Measurements from ENCODE around the gene GIGYF1.
A peak's percentile ranks its signal among the peaks of the same experiment; 100 is the strongest.

GIGYF1 gene

DNA sequence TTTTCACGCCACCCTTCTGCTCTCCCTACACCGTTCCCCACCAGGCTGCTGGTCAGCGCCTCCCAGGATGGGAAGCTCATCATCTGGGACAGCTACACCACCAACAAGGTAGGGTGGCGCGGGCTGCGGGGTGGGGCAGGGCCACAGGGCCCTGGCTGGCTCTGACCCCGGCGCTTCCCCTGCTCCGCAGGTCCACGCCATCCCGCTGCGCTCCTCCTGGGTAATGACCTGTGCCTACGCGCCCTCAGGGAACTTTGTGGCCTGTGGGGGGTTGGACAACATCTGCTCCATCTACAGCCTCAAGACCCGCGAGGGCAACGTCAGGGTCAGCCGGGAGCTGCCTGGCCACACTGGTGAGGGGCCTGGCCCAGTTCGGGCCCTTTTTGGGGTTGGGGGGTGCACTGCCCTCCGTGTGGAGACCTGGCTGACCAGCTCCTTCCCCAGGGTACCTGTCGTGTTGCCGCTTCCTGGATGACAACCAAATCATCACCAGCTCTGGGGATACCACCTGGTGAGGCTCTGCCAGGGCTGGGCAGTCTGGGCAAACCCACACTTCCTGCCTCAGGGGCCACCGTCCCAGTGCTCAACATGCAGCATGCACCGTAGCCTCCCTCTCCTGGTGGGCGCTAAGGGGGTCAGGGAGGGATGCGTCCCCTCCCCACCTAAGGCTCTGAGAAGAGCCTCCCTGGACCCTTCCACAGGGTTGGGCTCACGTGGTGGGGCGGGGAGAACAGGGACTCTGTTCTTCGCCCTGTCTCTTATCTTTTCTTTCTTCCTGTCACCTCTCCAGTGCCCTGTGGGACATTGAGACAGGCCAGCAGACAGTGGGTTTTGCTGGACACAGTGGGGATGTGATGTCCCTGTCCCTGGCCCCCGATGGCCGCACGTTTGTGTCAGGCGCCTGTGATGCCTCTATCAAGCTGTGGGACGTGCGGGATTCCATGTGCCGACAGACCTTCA is 16.5 kb downstream of the GIGYF1 start:
- Histone ChIP-seq H3K4me2 (ENCODE audit: low read length) (no peak overlapping the region), H3K4ac (ENCODE audit: low read depth, low read length) (no peak overlapping the region), H3K18ac (ENCODE audit: low read length) (no peak overlapping the region), H3K79me1 (ENCODE audit: low read length) (peaks cover 5% of the 10 kb centered on the region), H3K27ac (ENCODE audit: low read depth, low read length) (no peak overlapping the region), H4K8ac (ENCODE audit: low read depth, low read length) (no peak overlapping the region), H3K23ac (ENCODE audit: low read length) (no peak overlapping the region), H2BK120ac (ENCODE audit: low read depth, low read length) (no peak overlapping the region), H3K27me3 (ENCODE audit: insufficient read depth, low read length, poor library complexity) (no peaks in the 10 kb centered on the region), H4K5ac (ENCODE audit: low read length) (no peak overlapping the region), H2BK5ac (ENCODE audit: low read length) (no peak overlapping the region), H3K79me2 (ENCODE audit: control insufficient read depth, insufficient read depth, low read length) (peaks cover 4% of the 10 kb centered on the region), H3K56ac (ENCODE audit: low read length) (no peak overlapping the region), H3K4me1 (ENCODE audit: control insufficient read depth, low read depth, low read length) (no peaks in the 10 kb centered on the region), H2BK15ac (replicated peaks; ENCODE audit: low read depth) (no peak overlapping the region), H3K9ac (ENCODE audit: low read length) (no peak overlapping the region), H2AK5ac (ENCODE audit: low read length) (no peak overlapping the region), H3K36me3 (ENCODE audit: control insufficient read depth, insufficient read depth, low read length) (peaks cover 9% of the 10 kb centered on the region), H3K4me3 (ENCODE audit: low read length) (no peak overlapping the region)
- no CpG with 5 or more reads among the region's 36 CpGs for WGBS (ENCODE audit: extremely low coverage, insufficient coverage, low lambda C conversion rate)
- DNase-seq: no peak

- Histone ChIP-seq H3K79me2 (ENCODE audit: control insufficient read depth, insufficient read depth, low read length) (peaks cover 4% of the 10 kb centered on the region), H3K4me1 (ENCODE audit: control insufficient read depth, low read depth, low read length) (no peaks in the 10 kb centered on the region), H3K23ac (ENCODE audit: low read length) (no peak overlapping the region), H3K4ac (ENCODE audit: low read depth, low read length) (no peak overlapping the region), H2BK120ac (ENCODE audit: low read depth, low read length) (no peak overlapping the region), H3K27ac (ENCODE audit: low read depth, low read length) (no peak overlapping the region), H2BK15ac (replicated peaks; ENCODE audit: low read depth) (no peak overlapping the region), H3K27me3 (ENCODE audit: insufficient read depth, low read length, poor library complexity) (no peaks in the 10 kb centered on the region), H3K4me3 (ENCODE audit: low read length) (no peak overlapping the region), H2BK5ac (ENCODE audit: low read length) (no peak overlapping the region), H4K8ac (ENCODE audit: low read depth, low read length) (no peak overlapping the region), H2AK5ac (ENCODE audit: low read length) (no peak overlapping the region), H3K79me1 (ENCODE audit: low read length) (peaks cover 5% of the 10 kb centered on the region), H3K18ac (ENCODE audit: low read length) (no peak overlapping the region), H3K56ac (ENCODE audit: low read length) (no peak overlapping the region), H4K5ac (ENCODE audit: low read length) (no peak overlapping the region), H3K4me2 (ENCODE audit: low read length) (no peak overlapping the region), H3K36me3 (ENCODE audit: control insufficient read depth, insufficient read depth, low read length) (peaks cover 9% of the 10 kb centered on the region), H3K9ac (ENCODE audit: low read length) (no peak overlapping the region)
- DNase-seq: no peak
- no CpG with 5 or more reads among the region's 23 CpGs for WGBS (ENCODE audit: extremely low coverage, insufficient coverage, low lambda C conversion rate)
Observed at GRCh38 chr7:100676501-100677306, 17.3 kb downstream of the GIGYF1 start.

DNA sequence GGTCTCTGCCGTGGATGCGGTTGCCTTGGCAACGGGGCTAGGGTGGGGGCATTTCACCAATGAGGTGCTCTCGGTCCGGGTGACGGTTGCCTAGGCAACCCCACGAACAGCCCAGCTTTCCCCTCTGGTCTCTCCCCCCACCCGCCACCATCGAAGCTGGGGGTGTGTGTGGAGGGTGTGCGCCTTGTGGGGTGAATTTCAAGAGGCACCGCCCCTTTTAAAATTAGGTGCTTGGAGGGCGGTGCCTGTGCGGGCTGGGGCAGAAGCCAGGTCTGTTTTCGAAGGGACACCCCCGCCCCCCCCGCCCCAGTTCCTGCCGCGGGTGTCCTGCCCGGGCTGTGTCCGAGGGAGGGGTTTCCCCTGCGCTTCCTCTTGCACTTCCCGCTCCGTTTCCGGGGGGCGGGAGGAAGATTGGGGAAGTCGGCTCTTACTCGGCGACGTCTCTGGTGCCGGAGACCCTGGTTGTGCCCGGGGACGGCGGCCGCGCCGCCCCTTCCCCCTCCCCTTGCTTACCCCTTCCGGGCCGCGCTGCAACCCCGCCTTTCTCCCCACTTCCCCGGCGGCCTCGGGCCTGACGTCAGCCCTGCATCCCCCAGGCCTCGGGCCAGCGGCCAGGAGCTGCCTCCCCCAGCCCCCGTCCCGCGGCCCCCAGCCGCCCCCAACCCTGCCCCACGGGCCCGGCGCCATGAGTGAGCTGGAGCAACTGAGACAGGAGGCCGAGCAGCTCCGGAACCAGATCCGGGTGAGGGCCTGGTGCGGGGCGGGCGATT is 18.3 kb downstream of the GIGYF1 start:
- Histone ChIP-seq H4K5ac (ENCODE audit: low read length) (no peak overlapping the region), H3K18ac (ENCODE audit: low read length) (peak overlapping the region; percentile 16), H3K4ac (ENCODE audit: low read depth, low read length) (peak overlapping the region; percentile 64), H3K36me3 (ENCODE audit: control insufficient read depth, insufficient read depth, low read length) (peaks cover 9% of the 10 kb centered on the region), H3K79me2 (ENCODE audit: control insufficient read depth, insufficient read depth, low read length) (peaks cover 4% of the 10 kb centered on the region), H2AK5ac (ENCODE audit: low read length) (no peak overlapping the region), H3K23ac (ENCODE audit: low read length) (no peak overlapping the region), H2BK5ac (ENCODE audit: low read length) (no peak overlapping the region), H3K4me1 (ENCODE audit: control insufficient read depth, low read depth, low read length) (no peaks in the 10 kb centered on the region), H3K9ac (ENCODE audit: low read length) (peak overlapping the region; percentile 46), H4K8ac (ENCODE audit: low read depth, low read length) (no peak overlapping the region), H2BK120ac (ENCODE audit: low read depth, low read length) (no peak overlapping the region), H3K4me2 (ENCODE audit: low read length) (peak overlapping the region; percentile 38), H3K56ac (ENCODE audit: low read length) (peak overlapping the region; percentile 18), H3K4me3 (ENCODE audit: low read length) (peak overlapping the region; percentile 56), H3K27ac (ENCODE audit: low read depth, low read length) (no peak overlapping the region), H2BK15ac (replicated peaks; ENCODE audit: low read depth) (no peak overlapping the region), H3K79me1 (ENCODE audit: low read length) (peaks cover 5% of the 10 kb centered on the region), H3K27me3 (ENCODE audit: insufficient read depth, low read length, poor library complexity) (no peaks in the 10 kb centered on the region)
- WGBS (ENCODE audit: extremely low coverage, insufficient coverage, low lambda C conversion rate): no CpG with 5 or more reads among the region's 59 CpGs
- peak; percentile 78 for DNase-seq

DNA sequence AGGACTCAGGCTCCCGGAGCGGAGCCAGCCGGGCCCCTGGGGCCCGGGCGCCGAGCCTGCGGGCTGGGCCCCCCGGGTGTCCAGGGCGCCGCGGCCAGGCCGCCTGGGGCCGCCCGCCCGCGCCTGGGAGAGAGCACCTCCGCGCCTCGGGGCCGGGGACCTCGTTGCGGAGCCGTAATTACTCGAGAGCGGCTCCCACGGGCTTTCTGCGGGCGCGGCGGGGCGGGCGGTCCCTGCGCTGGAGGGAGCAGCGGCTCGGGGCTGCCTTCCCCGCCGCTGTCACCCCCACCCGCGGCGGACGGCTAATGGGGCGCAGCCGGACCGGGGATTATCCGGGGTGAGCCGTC is 19.0 kb downstream of the GIGYF1 start:
- H3K27me3 ChIP-seq (ENCODE audit: insufficient read depth, low read length, poor library complexity): no peaks in the 10 kb centered on the region
- H3K9ac ChIP-seq (ENCODE audit: low read length): peak overlapping the region; percentile 90
- peaks cover 5% of the 10 kb centered on the region for H3K79me1 ChIP-seq (ENCODE audit: low read length)
- H3K4me3 ChIP-seq (ENCODE audit: low read length): peak overlapping the region; percentile 74
- no peak overlapping the region for H2BK5ac ChIP-seq (ENCODE audit: low read length)
- H3K27ac ChIP-seq (ENCODE audit: low read depth, low read length): no peak overlapping the region
- H3K4me1 ChIP-seq (ENCODE audit: control insufficient read depth, low read depth, low read length): no peaks in the 10 kb centered on the region
- H4K8ac ChIP-seq (ENCODE audit: low read depth, low read length): no peak overlapping the region
- peaks cover 4% of the 10 kb centered on the region for H3K36me3 ChIP-seq (ENCODE audit: control insufficient read depth, insufficient read depth, low read length)
- peak overlapping the region; percentile 94 for H3K56ac ChIP-seq (ENCODE audit: low read length)
- H2BK120ac ChIP-seq (ENCODE audit: low read depth, low read length): no peak overlapping the region
- no peak overlapping the region for H3K4ac ChIP-seq (ENCODE audit: low read depth, low read length)
- H3K18ac ChIP-seq (ENCODE audit: low read length): no peak overlapping the region
- no peak overlapping the region for H2AK5ac ChIP-seq (ENCODE audit: low read length)
- peak overlapping the region; percentile 97 for H3K4me2 ChIP-seq (ENCODE audit: low read length)
- no peak overlapping the region for H4K5ac ChIP-seq (ENCODE audit: low read length)
- no peak overlapping the region for H2BK15ac ChIP-seq (replicated peaks; ENCODE audit: low read depth)
- DNase-seq: no peak
- peaks cover 4% of the 10 kb centered on the region for H3K79me2 ChIP-seq (ENCODE audit: control insufficient read depth, insufficient read depth, low read length)
- WGBS (ENCODE audit: extremely low coverage, insufficient coverage, low lambda C conversion rate): no CpG with 5 or more reads among the region's 46 CpGs
- no peak overlapping the region for H3K23ac ChIP-seq (ENCODE audit: low read length)

- Histone ChIP-seq H2BK5ac (ENCODE audit: low read length) (no peak overlapping the region), H3K27ac (ENCODE audit: low read depth, low read length) (no peak overlapping the region), H3K56ac (ENCODE audit: low read length) (peak overlapping the region; percentile 94), H3K4me1 (ENCODE audit: control insufficient read depth, low read depth, low read length) (no peaks in the 10 kb centered on the region), H2BK15ac (replicated peaks; ENCODE audit: low read depth) (no peak overlapping the region), H4K8ac (ENCODE audit: low read depth, low read length) (no peak overlapping the region), H3K4me3 (ENCODE audit: low read length) (peak overlapping the region; percentile 74), H3K4ac (ENCODE audit: low read depth, low read length) (peak overlapping the region; percentile 95), H3K27me3 (ENCODE audit: insufficient read depth, low read length, poor library complexity) (no peaks in the 10 kb centered on the region), H2AK5ac (ENCODE audit: low read length) (no peak overlapping the region), H3K79me2 (ENCODE audit: control insufficient read depth, insufficient read depth, low read length) (peaks cover 4% of the 10 kb centered on the region), H4K5ac (ENCODE audit: low read length) (no peak overlapping the region), H3K79me1 (ENCODE audit: low read length) (peaks cover 5% of the 10 kb centered on the region), H2BK120ac (ENCODE audit: low read depth, low read length) (peak overlapping the region; percentile 85), H3K18ac (ENCODE audit: low read length) (peak overlapping the region; percentile 95), H3K23ac (ENCODE audit: low read length) (peak overlapping the region; percentile 45), H3K36me3 (ENCODE audit: control insufficient read depth, insufficient read depth, low read length) (peaks cover 4% of the 10 kb centered on the region), H3K9ac (ENCODE audit: low read length) (peak overlapping the region; percentile 90), H3K4me2 (ENCODE audit: low read length) (peak overlapping the region; percentile 97)
- WGBS (ENCODE audit: extremely low coverage, insufficient coverage, low lambda C conversion rate): no CpG with 5 or more reads among the region's 43 CpGs
- peak; percentile 49 for DNase-seq
Observed at GRCh38 chr7:100674411-100675104, 19.5 kb downstream of the GIGYF1 start.

All from mesendoderm (in vitro differentiated cells).